Activated T-helper 2 cell treated with anti-CD3 and anti-CD28 coated beads, Interferon-gamma antibody, Interleukin-2, Interleukin-4, amounts not matched to agents 10 μg/mL and 5 μg/mL and 100 μg/mL, durations not matched to agents 14 hours and 24 hours and 36 hours (primary cell): ENCODE data around the gene THAP4. TPM values are rescaled to one million over a fixed set of nuclear protein-coding genes. Genes with fewer than 3 reads are reported as not detected.
"Not testable (repeated sequence)": the region's sequence is repeated elsewhere in the genome, so short reads cannot be mapped to it uniquely, and the experiment has no call there.

Experiments used
- DNase-seq: peaks from one replicate; pipeline ENCODE4 v3.0.0; 2021; ENCODE audit warnings: low spot score
- H3K27ac Mint-ChIP-seq: one replicate; pipeline ENCODE4 v1.8.0; 2021; ENCODE audit warnings: mixed read lengths
- H3K27me3 Mint-ChIP-seq: one replicate; pipeline ENCODE4 v1.8.0; 2021; ENCODE audit warnings: low read depth, mixed read lengths
- H3K36me3 Mint-ChIP-seq: one replicate; pipeline ENCODE4 v1.8.0; 2021; ENCODE audit warnings: low read depth, mixed read lengths
- H3K4me1 Mint-ChIP-seq: one replicate; pipeline ENCODE4 v1.8.0; 2021; ENCODE audit warnings: low read depth, mixed read lengths
- H3K4me3 Mint-ChIP-seq: one replicate; pipeline ENCODE4 v1.8.0; 2021; ENCODE audit warnings: low read depth, mild to moderate bottlenecking, moderate library complexity, mixed read lengths
- H3K9me3 Mint-ChIP-seq: one replicate; pipeline ENCODE4 v1.8.0; 2021; ENCODE audit warnings: mixed read lengths
- intact Hi-C: fragments of 100-400 bp; cut with micrococcal nuclease; formaldehyde crosslinking; loops from one replicate; pipeline ENCODE4 v1.15.1; 2023
- total RNA-seq: library from RNA; stranded (reverse); gene quantifications from 2 replicates; pipeline ENCODE4 v1.2.3, GENCODE V29; 2022

THAP4 gene
- total RNA-seq, 1 donor from 2014 or later, result 48.7 TPM

DNA sequence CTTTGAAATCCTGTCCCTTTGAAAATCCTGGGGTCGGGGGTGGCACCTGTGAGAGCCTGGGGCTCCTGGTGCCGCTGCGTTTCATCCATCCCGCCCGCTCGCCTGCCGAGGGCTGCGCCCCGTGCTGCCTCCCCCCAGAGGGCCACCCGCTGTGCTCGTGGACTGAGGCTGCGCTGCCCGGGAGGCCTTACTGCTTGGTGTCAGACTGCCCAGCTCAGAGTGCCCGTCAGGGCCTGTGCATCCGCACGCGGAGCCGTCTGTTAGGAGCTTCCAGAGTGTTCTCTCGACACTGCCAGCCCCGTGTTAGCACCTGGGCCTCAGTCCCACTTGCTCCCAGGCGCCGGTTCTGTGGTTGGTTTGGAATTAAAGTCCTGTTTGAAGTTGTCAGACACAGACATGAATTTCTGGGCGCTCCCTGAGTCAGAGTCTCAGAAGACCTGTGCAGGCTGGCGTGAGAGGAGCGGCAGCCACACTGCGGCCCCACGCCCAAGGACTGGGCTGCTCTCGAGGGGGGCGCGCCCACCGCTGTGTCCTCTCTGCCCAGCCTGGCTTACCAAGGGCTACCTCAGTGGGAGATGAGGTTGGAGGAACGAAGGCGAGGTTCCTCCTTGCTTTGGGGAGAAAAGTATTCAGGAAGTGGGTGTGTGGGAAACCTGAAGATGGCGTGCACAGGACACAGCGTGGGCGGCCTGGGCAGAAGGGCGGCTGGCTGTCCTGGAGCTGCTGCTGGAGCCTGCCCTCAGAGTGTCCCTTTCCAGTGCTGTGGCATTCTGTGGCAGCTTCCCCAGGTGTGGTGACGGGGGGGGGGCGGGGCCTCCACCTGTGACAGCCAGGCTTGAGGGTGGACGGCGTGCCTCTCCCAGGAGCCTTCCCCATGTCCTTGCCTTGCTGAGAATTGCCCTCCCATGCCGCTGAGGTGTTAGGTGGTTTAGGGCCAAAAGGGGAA is 35.6 kb upstream of the THAP4 start:
- H3K4me1 Mint-ChIP-seq, result peaks cover 2% of the 10 kb centered on the region
- intact Hi-C loops, result no loop called here
- DNase-seq, result no peak
- no peaks in the 10 kb centered on the region for H3K27me3 Mint-ChIP-seq
- H3K9me3 Mint-ChIP-seq, result no peaks in the 10 kb centered on the region
- peaks cover 57% of the 10 kb centered on the region for H3K36me3 Mint-ChIP-seq
- no peak overlapping the region for H3K27ac Mint-ChIP-seq
- H3K4me3 Mint-ChIP-seq, result no peak overlapping the region

DNA sequence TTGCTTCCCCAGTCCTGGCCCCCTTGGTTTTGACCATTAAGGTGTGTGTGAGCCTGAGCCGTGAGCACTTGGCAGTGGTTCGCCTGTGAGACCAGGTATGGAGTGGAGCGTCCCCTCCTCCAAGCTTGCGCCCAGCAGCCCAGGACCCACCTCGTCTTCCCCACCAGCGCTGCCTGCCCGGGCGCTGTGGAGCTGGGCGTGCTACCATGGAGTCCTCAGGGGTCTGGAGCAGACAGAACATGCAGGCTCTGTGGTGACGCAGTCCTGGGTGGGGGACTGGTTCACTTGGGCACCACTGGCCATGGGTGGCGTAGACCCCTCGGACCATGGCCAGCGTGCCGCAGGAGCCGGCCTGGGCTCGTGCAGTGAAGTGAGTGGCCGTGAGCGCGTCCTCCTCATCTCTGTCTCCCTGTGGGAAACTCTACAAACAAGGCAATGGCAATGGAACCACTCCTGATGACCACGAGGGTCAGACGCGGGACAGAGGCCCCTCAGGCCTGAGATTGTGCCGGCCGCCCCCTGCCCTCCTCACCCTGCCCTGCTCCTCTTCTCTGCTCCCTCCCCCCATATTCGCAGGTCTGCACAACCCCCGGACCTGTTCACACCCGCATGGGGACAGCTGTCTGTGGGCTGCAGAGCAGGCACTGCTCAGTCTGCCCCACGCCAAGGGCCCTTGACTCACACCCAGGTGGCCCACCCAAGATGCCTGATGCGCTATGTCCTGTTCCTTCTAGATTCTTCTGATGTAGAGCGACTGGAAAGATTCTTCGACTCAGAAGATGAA is 34.7 kb upstream of the THAP4 start:
- DNase-seq, result no peak
- Mint-ChIP-seq H3K27me3 (no peaks in the 10 kb centered on the region), H3K36me3 (peaks cover 53% of the 10 kb centered on the region), H3K27ac (no peak overlapping the region), H3K9me3 (no peaks in the 10 kb centered on the region), H3K4me1 (peaks cover 2% of the 10 kb centered on the region), H3K4me3 (no peak overlapping the region)
- intact Hi-C loops, result no loop called here

DNA sequence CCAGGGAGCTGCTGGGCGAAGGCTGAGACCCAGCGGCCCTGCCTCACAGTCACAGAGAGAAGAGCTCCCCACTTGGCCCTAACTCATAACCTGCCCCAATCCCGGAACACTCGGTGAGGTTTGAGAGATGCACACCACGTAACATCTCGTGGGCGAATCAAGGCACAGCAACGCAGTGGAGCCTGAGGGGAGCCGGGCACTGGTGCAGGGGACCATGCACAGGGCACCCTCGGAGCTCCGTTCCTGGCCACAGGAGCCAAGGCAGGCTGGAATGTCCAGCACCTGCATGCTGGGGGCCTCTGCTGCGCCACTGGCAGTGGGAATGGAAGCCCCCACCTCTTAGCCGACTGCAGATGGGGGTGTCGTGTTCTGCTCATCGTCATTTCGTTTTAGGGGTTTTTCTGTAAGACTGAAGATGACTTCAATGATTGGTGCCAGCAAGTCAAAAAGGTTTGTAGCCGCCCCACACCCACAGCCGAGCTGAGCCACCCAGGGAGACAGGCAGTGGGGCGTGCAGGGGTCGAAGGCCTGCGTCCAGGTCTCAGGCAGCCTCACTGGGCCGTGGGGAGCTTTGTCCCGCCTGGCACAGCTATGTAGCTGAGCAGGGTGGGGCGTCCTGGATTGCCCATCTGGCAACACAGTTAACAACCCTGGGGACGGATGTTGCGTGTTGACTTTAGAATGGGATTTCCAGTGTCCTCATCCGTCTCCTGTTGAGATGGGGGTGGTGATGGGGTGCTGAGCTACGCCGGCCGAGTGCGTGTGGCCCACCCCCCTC is 33.6 kb upstream of the THAP4 start:
- Mint-ChIP-seq H3K36me3 (peaks cover 51% of the 10 kb centered on the region), H3K4me1 (peaks cover 5% of the 10 kb centered on the region), H3K27ac (no peak overlapping the region), H3K27me3 (no peaks in the 10 kb centered on the region), H3K4me3 (no peak overlapping the region), H3K9me3 (no peaks in the 10 kb centered on the region)
- DNase-seq, result no peak
- intact Hi-C loops, result no loop called here

DNA sequence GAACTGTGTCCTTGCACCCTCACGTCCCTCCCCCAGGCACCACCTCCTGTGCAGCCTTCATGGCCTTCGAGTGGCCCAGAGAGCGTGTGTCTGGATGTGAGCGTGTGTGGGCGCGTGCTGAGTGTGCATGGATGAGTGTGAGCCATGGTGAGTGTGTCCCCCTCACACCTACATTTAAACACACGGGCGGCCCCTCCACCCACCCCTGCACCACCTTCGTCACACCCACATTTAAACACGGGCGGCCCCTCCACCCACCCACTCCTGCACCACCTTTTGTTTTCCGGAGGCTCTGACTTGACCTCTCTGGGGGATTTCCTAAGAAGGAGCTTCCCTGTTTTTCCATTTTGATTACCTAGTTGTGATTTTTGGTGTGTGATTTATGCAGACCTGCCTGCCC is 31.9 kb upstream of the THAP4 start:
- intact Hi-C loops, result no loop called here
- no peaks in the 10 kb centered on the region for H3K27me3 Mint-ChIP-seq
- H3K9me3 Mint-ChIP-seq, result no peaks in the 10 kb centered on the region
- no peak overlapping the region for H3K27ac Mint-ChIP-seq
- no peak for DNase-seq
- peaks cover 45% of the 10 kb centered on the region for H3K36me3 Mint-ChIP-seq
- H3K4me3 Mint-ChIP-seq, result no peak overlapping the region
- peaks cover 11% of the 10 kb centered on the region for H3K4me1 Mint-ChIP-seq

DNA sequence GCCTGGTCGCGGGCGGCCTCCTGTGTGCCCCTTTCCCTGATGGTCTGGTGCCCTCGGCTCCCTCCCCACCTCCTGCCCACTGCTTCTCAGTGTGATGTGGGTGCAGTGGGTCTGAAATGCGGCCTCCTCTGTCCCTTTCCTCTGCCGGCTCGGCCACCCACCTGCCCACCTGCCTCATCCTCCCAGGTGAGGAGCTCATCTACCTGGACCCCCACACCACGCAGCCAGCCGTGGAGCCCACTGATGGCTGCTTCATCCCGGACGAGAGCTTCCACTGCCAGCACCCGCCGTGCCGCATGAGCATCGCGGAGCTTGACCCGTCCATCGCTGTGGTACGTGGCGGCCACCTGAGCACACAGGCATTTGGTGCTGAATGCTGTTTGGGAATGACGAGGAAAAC is 31.4 kb upstream of the THAP4 start:
- Mint-ChIP-seq H3K4me3 (no peak overlapping the region), H3K27ac (no peak overlapping the region), H3K9me3 (no peaks in the 10 kb centered on the region), H3K36me3 (peaks cover 45% of the 10 kb centered on the region), H3K27me3 (no peaks in the 10 kb centered on the region), H3K4me1 (peaks cover 9% of the 10 kb centered on the region)
- intact Hi-C loops, result no loop called here
- DNase-seq, result no peak

DNA sequence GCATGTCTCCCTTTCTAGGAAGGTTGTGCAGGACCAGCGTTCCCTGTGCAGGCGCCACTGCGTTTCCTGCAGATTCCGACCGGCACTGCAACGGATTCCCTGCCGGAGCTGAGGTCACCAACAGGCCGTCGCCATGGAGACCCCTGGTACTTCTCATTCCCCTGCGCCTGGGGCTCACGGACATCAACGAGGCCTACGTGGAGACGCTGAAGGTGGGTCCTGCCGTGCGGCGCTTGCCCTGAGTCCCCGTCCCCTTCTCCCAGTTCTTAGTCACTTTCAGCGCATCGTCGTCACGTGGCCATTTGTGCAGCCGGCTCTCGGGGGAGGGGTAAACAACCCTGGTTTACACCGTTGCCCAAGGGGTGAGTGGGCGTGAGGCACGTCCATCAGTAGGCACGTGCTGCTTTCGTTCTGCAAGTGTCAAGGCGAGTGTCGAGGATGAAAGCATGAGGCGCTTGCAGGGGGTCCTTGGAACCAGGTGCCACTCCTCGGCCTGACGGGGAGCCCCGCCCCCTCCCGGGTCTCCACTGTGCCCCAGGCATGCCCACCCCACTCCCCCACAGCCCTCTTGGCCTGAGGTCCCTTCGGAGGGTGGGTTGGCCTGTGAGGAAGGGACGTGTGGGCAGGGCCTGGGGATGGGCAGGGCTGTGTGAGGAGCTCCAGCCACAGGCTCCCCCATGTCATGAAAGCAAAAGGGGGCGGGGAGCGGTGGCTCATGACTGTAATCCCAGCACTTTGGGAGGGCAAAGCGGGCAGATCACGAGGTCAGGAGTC is 29.9 kb upstream of the THAP4 start:
- Mint-ChIP-seq H3K4me3 (no peak overlapping the region), H3K27ac (no peak overlapping the region), H3K9me3 (no peaks in the 10 kb centered on the region), H3K36me3 (peaks cover 44% of the 10 kb centered on the region), H3K27me3 (no peaks in the 10 kb centered on the region), H3K4me1 (peaks cover 9% of the 10 kb centered on the region)
- DNase-seq, result no peak
- intact Hi-C loops, result no loop called here

DNA sequence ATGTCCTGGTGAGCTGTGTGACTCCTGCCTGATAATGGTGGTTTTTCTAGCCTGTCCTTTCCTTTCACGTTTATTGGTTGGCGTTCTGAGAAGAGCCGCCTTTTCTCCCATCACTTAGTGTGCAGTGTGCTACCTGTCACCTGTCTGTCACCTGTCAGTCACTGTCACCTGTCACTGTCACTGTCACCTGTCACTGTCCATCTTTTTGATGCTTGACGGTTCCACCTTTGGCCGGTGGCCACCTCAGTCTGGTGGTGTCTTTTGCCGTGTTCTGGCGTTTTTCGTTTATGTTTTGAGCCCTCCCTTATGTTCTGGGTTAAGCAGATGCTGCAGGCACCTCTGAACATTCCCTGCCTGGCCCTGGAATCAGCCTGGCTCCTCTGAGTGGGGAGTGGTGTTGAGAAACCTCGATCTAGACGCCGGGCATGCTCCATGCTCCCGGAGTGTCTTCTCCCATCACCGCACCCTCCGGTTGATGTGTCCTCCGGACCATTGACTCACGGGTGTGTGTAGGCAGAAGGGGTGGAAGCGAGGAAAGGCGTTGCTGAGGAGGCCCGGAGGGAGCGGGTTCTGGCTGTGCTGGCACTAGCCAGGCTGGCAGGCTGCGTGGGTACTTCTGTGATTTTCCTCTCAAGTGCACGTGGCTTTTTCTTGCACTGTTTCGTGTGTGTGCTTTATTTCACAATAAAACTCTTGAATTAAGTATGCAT is 28.9 kb upstream of the THAP4 start:
- intact Hi-C loops, result no loop called here
- DNase-seq, result no peak
- Mint-ChIP-seq H3K9me3 (no peaks in the 10 kb centered on the region), H3K4me1 (peaks cover 9% of the 10 kb centered on the region), H3K27ac (peak overlapping the region; percentile 87), H3K27me3 (no peaks in the 10 kb centered on the region), H3K36me3 (peaks cover 41% of the 10 kb centered on the region), H3K4me3 (no peak overlapping the region)

DNA sequence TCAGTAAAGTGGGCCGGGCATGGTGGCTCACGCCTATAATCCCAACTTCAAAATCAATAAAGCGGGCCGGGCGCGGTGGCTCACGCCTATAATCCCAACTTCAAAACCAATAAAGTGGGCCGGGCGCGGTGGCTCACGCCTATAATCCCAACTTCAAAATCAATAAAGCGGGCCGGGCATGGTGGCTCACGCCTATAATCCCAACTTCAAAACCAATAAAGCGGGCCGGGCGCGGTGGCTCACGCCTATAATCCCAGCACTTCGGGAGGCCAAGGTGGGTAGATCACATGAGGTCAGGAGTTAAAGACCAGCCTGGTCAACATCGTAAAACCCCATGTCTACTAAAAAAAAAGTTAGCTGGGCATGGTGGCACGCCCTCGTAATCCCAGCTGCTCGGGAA is 25.8 kb upstream of the THAP4 start:
- H3K36me3 Mint-ChIP-seq, result peaks cover 37% of the 10 kb centered on the region
- H3K4me3 Mint-ChIP-seq, intact Hi-C loops, DNase-seq, H3K27me3 Mint-ChIP-seq, H3K9me3 Mint-ChIP-seq, H3K4me1 Mint-ChIP-seq, H3K27ac Mint-ChIP-seq: not testable (repeated sequence)

DNA sequence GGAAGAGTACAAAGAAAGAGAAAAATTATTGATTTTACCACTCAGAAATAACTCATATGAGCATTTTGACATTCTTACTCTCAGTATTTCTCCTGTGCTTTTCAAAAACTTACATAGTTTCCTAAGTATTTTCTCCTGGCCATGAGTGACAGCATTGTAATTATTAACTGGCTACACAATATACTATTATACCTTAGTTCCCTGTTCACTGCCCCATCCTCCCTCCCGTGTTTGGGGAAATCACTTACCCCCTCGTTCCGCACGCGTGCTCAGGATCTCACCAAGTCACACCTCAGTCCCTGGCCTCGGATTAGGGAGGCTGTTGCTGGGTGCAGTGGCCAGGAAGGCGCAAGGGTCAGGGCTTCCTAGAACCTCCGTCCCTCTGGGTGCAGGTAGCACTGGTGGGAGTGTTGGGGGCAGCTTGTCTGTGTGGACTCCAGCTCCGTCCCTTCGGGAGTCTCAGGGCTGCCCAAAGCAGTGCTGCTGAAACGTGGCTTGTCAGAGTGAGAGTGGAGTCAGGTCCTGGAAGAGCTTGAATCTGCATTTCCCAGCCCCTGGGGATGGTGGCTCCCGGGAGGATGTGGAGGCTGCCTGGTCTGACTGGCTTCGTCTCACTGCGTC is 23.7 kb upstream of the THAP4 start:
- Mint-ChIP-seq H3K36me3 (peaks cover 43% of the 10 kb centered on the region), H3K4me3 (no peak overlapping the region)
- no peak for DNase-seq

DNA sequence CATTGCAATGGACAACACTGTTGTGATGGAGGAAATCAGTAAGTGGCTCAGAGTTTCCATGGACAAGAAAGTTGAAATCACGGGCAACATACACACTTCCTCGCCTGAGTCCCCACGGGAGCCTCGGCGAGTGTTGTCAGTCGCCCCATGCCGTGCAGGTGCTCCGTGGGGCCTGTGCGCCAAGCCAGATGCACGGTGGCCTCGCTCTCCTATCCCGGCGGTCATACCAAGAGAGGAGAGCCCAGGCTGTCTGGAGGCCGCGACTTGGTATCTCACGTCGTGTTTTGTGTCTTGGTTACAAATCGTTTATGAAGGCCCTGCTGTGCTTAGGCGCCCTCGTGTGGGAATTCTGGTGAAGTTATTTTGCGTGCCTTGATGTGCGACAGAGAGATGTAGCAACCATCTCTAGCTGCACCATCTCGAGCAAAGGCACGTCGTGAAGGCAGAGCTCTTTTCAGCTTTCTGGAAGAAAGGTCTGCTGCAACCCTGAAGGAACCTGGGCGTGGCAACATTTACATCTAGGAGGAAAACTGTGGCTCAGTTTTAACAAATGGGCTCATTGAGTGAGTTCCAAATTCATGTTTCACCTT is 22.3 kb upstream of the THAP4 start:
- Mint-ChIP-seq H3K27me3 (no peaks in the 10 kb centered on the region), H3K27ac (no peak overlapping the region), H3K4me1 (no peaks in the 10 kb centered on the region), H3K36me3 (peaks cover 51% of the 10 kb centered on the region), H3K9me3 (no peaks in the 10 kb centered on the region), H3K4me3 (no peak overlapping the region)
- intact Hi-C loops, result no loop called here
- DNase-seq, result peak; percentile 31

More for the DNA sequence above, 23.7 kb upstream of the THAP4 start:
- Mint-ChIP-seq H3K9me3 (no peaks in the 10 kb centered on the region), H3K27ac (no peak overlapping the region), H3K27me3 (no peaks in the 10 kb centered on the region), H3K4me1 (peaks cover 8% of the 10 kb centered on the region)
- intact Hi-C loops, result no loop called here

DNA sequence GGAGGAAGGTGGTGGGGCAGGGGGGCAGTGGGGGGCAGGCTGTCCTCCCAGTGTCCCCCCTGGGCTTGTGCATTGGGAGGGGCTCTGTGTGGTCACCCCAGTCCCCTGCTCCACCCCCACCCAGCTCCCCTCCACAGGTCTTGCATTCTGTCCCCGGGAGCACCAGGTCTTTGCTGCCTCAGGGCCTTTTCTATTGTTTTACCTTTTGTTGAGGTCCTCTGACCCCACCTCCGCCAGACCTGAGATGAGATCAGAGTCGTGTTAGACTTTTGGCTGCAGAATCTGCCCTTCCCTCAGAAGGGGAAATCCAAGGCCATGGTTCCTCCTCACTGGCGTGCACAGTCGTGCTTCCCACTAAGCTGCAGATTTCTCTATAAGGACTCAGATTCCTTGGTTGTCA is 21.3 kb upstream of the THAP4 start:
- H3K9me3 Mint-ChIP-seq, result no peaks in the 10 kb centered on the region
- H3K4me1 Mint-ChIP-seq, result no peaks in the 10 kb centered on the region
- no peak overlapping the region for H3K27ac Mint-ChIP-seq
- H3K27me3 Mint-ChIP-seq, result no peaks in the 10 kb centered on the region
- intact Hi-C loops, result no loop called here
- no peak overlapping the region for H3K4me3 Mint-ChIP-seq
- peaks cover 51% of the 10 kb centered on the region for H3K36me3 Mint-ChIP-seq
- DNase-seq, result no peak
